Measurements from ENCODE around the gene KRT75.
"Not testable (repeated sequence)": the region's sequence is repeated elsewhere in the genome, so short reads cannot be mapped to it uniquely, and the experiment has no call there.

KRT75 gene

DNA sequence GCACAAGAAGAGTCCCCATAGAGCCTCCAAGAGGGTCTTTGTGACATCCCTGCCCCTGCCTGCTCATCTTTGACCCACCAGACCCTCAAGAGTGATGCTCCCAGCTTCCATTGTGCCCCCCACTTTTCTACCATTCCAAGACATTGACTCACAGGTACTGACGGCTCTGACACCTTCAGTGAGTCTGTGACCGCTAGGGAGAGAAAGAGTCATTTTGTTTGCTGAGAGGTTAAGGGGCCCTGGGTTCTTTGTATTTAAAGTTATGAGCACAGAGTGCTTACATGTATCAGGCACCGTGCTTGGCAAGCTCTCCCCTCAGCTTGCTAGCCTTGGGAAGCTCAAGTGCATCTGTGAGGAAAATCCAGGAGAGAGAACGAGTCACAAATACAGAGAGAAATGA is 21.0 kb downstream of the KRT75 start:
- no peaks in the 10 kb centered on the region for H3F3A ChIP-seq (ENCODE audit: control insufficient read depth, insufficient read depth)
- H3K4me2 ChIP-seq (ENCODE audit: low read length): no peak overlapping the region
- H3K4me3 ChIP-seq (ENCODE audit: low read length): no peak overlapping the region
- no peaks in the 10 kb centered on the region for H4K20me1 ChIP-seq (ENCODE audit: control insufficient read depth, insufficient read depth, low read depth, low read length)
- H3K9me2 ChIP-seq (replicated peaks; ENCODE audit: control insufficient read depth, low read length): no peaks in the 10 kb centered on the region
- no peaks in the 10 kb centered on the region for H3K27me3 ChIP-seq (ENCODE audit: control insufficient read depth, low read length)
- H3K4me1 ChIP-seq (ENCODE audit: control insufficient read depth, low read length): no peaks in the 10 kb centered on the region
- no peaks in the 10 kb centered on the region for H3K9me3 ChIP-seq (ENCODE audit: control insufficient read depth, insufficient read depth, low read length)
- no peak for TF ChIP-seq EZH2phosphoT487 (IDR thresholded peaks at IDR 0.05; ENCODE audit: borderline replicate concordance, low read length)
- TF ChIP-seq, protein P1, sequence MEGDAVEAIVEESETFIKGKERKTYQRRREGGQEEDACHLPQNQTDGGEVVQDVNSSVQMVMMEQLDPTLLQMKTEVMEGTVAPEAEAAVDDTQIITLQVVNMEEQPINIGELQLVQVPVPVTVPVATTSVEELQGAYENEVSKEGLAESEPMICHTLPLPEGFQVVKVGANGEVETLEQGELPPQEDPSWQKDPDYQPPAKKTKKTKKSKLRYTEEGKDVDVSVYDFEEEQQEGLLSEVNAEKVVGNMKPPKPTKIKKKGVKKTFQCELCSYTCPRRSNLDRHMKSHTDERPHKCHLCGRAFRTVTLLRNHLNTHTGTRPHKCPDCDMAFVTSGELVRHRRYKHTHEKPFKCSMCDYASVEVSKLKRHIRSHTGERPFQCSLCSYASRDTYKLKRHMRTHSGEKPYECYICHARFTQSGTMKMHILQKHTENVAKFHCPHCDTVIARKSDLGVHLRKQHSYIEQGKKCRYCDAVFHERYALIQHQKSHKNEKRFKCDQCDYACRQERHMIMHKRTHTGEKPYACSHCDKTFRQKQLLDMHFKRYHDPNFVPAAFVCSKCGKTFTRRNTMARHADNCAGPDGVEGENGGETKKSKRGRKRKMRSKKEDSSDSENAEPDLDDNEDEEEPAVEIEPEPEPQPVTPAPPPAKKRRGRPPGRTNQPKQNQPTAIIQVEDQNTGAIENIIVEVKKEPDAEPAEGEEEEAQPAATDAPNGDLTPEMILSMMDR (IDR thresholded peaks at IDR 0.05; ENCODE audit: low read depth, low read length, poor library complexity, severe bottlenecking): no peak
- H3K27ac ChIP-seq (ENCODE audit: low read depth, low read length): no peak overlapping the region
- H3K36me3 ChIP-seq (ENCODE audit: control insufficient read depth, low read length): no peaks in the 10 kb centered on the region
- no peaks in the 10 kb centered on the region for H3K79me2 ChIP-seq (ENCODE audit: control insufficient read depth, low read length)

DNA sequence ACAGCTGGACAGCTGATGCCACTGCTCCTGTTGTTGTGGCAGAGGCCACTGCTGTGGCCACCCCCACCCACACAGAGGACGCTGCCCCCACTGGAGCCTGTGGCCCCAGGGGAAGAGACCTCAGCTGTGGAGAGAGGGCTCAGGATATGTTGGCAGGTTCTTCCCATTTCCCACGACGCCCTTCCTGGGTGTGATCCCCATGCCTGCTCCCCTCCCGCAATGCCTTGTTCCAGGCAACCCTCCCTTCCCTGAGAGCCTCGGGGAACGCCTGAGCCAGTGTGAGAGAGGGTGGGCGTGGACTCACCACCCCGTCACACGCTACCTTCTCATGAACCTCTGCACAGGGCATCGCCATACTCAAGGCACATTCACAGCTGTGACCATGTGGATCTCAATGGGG is 22.4 kb downstream of the KRT75 start:
- Histone ChIP-seq H3K4me2 (ENCODE audit: low read length) (no peak overlapping the region), H3K4me3 (ENCODE audit: low read length) (no peak overlapping the region), H3K9me3 (ENCODE audit: control insufficient read depth, insufficient read depth, low read length) (no peaks in the 10 kb centered on the region), H3K27me3 (ENCODE audit: control insufficient read depth, low read length) (no peaks in the 10 kb centered on the region), H3K9me2 (replicated peaks; ENCODE audit: control insufficient read depth, low read length) (no peaks in the 10 kb centered on the region), H3K36me3 (ENCODE audit: control insufficient read depth, low read length) (no peaks in the 10 kb centered on the region), H3K79me2 (ENCODE audit: control insufficient read depth, low read length) (no peaks in the 10 kb centered on the region), H4K20me1 (ENCODE audit: control insufficient read depth, insufficient read depth, low read depth, low read length) (no peaks in the 10 kb centered on the region), H3F3A (ENCODE audit: control insufficient read depth, insufficient read depth) (no peaks in the 10 kb centered on the region), H3K27ac (ENCODE audit: low read depth, low read length) (no peak overlapping the region), H3K4me1 (ENCODE audit: control insufficient read depth, low read length) (no peaks in the 10 kb centered on the region)
- TF ChIP-seq, protein P1 (IDR thresholded peaks at IDR 0.05; ENCODE audit: low read depth, low read length, poor library complexity, severe bottlenecking): no peak

DNA sequence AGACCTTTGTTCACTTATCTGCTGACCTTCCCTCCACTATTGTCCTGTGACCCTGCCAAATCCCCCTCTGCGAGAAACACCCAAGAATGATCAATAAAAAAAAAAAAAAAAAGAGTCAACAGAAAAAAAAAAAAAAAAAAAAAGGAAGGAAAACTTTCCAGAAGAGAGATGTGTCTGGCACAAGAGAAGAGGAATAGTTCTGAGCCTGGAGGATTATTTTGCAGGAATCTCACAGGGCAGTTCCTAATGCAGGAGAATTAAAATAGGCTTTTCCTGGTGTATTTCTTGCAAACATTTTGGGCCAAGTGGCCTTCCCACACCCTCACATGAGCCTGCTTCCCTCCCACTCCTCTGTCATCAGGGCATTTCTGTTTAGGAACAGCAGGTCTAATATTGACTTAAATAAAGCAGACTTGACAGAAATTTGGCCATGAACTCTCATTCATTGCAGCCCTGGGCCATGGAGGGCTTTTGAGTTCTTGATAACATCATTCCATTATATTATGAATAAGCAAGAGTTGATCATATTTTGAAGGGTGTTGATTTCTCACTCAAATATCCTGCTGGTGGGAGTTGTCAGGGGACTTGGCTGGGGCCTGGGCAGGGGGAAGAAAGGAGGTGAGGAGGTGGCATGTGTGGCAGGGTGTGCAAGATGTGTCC is 23.5 kb downstream of the KRT75 start:
- H3K27ac ChIP-seq (ENCODE audit: low read depth, low read length); H3K4me3 ChIP-seq (ENCODE audit: low read length); H3K9me2 ChIP-seq (replicated peaks; ENCODE audit: control insufficient read depth, low read length); H3K36me3 ChIP-seq (ENCODE audit: control insufficient read depth, low read length); H3K4me2 ChIP-seq (ENCODE audit: low read length); H3K79me2 ChIP-seq (ENCODE audit: control insufficient read depth, low read length); H4K20me1 ChIP-seq (ENCODE audit: control insufficient read depth, insufficient read depth, low read depth, low read length); H3F3A ChIP-seq (ENCODE audit: control insufficient read depth, insufficient read depth); H3K9me3 ChIP-seq (ENCODE audit: control insufficient read depth, insufficient read depth, low read length); H3K27me3 ChIP-seq (ENCODE audit: control insufficient read depth, low read length); H3K4me1 ChIP-seq (ENCODE audit: control insufficient read depth, low read length): not testable (repeated sequence)

DNA sequence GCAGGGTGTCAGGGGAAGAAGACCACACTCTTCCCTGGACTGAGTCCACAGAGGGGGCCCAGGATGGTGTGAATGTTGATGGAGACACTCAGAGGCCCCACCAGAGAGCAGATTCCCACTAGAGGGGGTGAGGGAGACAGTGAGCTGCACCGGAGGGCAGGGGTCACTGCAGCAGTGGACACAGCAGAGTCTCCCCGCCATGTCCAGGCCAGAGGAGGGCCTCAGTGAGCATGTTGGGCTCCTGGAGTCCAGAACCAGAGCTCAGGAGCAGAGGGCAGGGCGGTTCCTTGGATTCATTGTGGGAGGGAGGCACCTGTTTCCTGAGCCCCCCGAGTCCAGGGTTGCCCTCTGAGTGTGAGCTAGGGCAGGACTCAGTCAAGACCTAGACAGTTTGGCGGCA is 26.3 kb downstream of the KRT75 start:
- H3K9me2 ChIP-seq (replicated peaks; ENCODE audit: control insufficient read depth, low read length): no peaks in the 10 kb centered on the region
- no peaks in the 10 kb centered on the region for H3F3A ChIP-seq (ENCODE audit: control insufficient read depth, insufficient read depth)
- no peaks in the 10 kb centered on the region for H3K79me2 ChIP-seq (ENCODE audit: control insufficient read depth, low read length)
- no peaks in the 10 kb centered on the region for H3K36me3 ChIP-seq (ENCODE audit: control insufficient read depth, low read length)
- H3K4me3 ChIP-seq (ENCODE audit: low read length): no peak overlapping the region
- H3K4me2 ChIP-seq (ENCODE audit: low read length): no peak overlapping the region
- H3K9me3 ChIP-seq (ENCODE audit: control insufficient read depth, insufficient read depth, low read length): no peaks in the 10 kb centered on the region
- H3K27me3 ChIP-seq (ENCODE audit: control insufficient read depth, low read length): no peaks in the 10 kb centered on the region
- no peaks in the 10 kb centered on the region for H4K20me1 ChIP-seq (ENCODE audit: control insufficient read depth, insufficient read depth, low read depth, low read length)
- H3K27ac ChIP-seq (ENCODE audit: low read depth, low read length): no peak overlapping the region
- H3K4me1 ChIP-seq (ENCODE audit: control insufficient read depth, low read length): no peaks in the 10 kb centered on the region
- TF ChIP-seq EZH2phosphoT487 (IDR thresholded peaks at IDR 0.05; ENCODE audit: borderline replicate concordance, low read length): no peak
- TF ChIP-seq, protein P1 (IDR thresholded peaks at IDR 0.05; ENCODE audit: low read depth, low read length, poor library complexity, severe bottlenecking): no peak
